ENCODE data around the gene PRKCE.

The PRKCE gene

GRCh38 chr2:45617496-45617895 is 34.0 kb upstream of the PRKCE start:
- DNase-seq (ENCODE audit: low read depth), result no peak
- H3K4me3 ChIP-seq (ENCODE audit: control insufficient read depth, low read depth, low read length), result no peak overlapping the region
- TF ChIP-seq CTCF (conservative IDR thresholded peaks at IDR 0.05; ENCODE audit: control insufficient read depth, insufficient read depth, low read depth, low read length), result no peak

DNA sequence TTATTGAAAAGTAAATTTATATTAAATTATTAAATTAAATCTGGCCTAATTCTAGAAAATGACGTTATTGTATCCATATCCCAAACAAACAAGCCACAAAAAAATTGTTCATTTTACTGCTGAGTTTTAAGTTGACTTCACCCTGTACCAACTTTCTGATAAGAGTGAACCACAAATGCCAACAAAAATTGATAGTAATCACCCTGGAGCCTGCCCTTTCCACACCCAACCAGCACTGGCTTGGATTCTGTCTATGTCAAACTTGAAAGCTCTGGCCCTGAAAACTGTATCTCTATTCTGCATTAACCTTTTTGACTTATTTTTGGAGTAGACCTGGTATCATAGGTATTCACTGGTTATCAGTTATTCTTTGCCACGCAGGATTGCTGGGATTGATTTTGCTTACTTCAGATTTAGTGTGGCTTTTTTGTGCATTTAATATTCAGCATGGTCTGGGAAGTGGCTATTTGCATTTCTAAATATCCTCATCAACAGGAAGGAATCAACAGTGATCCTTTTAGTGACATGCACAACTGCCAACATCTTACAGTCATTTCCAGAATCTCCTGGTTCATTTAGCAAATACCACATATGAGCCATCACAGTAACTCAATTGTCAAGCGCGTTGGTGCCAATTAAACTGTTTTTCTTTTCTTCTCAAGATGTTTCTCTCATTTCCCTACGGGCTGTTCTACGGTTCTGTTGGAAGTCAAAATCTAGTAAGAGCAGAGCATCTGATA is 29.0 kb upstream of the PRKCE start:
- no peak overlapping the region for H3K4me3 ChIP-seq (ENCODE audit: control insufficient read depth, low read depth, low read length)
- no peak for TF ChIP-seq CTCF (conservative IDR thresholded peaks at IDR 0.05; ENCODE audit: control insufficient read depth, insufficient read depth, low read depth, low read length)
- DNase-seq (ENCODE audit: low read depth), result no peak

- H3K4me3 ChIP-seq (ENCODE audit: control insufficient read depth, low read depth, low read length), result no peak overlapping the region
- TF ChIP-seq CTCF (conservative IDR thresholded peaks at IDR 0.05; ENCODE audit: control insufficient read depth, insufficient read depth, low read depth, low read length), result no peak
- DNase-seq (ENCODE audit: low read depth), result no peak
Observed at GRCh38 chr2:45623098-45623497, 28.4 kb upstream of the PRKCE start.

GRCh38 chr2:45625824-45626223 is 25.7 kb upstream of the PRKCE start:
- no peak for DNase-seq (ENCODE audit: low read depth)
- no peak overlapping the region for H3K4me3 ChIP-seq (ENCODE audit: control insufficient read depth, low read depth, low read length)
- no peak for TF ChIP-seq CTCF (conservative IDR thresholded peaks at IDR 0.05; ENCODE audit: control insufficient read depth, insufficient read depth, low read depth, low read length)

DNA sequence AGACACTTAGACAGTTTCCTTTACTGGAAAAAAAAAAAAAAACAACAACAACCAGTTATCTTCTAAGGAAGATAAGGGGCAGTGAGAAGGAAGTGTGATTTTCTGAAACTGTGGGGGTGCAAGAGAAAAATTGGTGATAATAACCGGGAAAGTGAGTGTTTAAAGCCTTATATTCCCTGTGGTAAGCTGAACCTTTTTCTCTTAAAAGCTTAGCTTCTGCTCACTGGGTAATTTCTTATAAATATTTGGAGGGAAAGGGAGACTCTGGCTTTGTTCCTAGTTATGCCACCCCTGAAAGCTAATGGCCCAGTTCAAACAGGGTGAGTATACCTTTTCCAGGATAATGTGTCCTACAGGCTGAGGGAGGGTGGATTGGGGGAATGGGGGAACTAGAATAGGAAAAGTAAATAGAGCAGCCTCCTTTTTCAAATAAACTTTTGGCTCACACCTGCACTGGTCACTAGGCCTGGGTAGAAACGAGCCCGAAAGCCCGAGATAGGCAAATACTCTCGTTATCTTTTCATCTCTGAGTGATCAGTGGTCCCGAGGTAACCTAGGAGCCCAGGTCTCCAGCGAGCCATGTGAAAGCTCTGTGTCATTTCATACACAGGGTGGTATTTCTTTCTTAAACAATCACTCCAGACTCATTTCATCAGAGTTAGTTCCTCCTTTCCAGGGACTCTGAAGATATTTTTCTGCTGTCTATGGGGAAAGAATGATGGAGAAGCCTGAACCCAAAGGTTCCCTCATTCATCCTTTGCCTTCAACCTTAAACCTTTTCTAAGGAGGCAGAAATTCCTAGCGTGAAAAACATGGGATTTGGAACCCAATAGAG is 24.9 kb upstream of the PRKCE start:
- no peak for TF ChIP-seq CTCF (conservative IDR thresholded peaks at IDR 0.05; ENCODE audit: control insufficient read depth, insufficient read depth, low read depth, low read length)
- no peak overlapping the region for H3K4me3 ChIP-seq (ENCODE audit: control insufficient read depth, low read depth, low read length)
- no peak for DNase-seq (ENCODE audit: low read depth)

DNA sequence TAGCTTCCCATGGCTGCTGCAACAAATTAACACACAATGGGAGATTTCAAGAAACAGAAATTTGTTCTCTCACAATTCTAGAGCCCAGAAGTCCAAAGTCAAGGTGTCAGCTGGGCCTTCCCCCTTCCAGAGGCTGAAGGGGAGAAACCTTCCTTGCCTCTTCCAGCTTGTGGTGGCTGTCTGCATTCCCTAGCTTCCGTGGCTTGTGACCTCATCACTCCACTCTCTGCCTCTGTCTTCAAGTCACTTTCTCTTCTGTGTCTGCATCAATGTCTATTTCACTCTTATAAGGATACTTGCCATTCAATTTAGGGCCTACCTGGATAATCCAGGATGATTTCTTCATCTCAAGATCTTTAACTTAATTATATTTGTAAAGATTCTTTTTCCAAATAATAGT is 23.6 kb upstream of the PRKCE start:
- H3K4me3 ChIP-seq (ENCODE audit: control insufficient read depth, low read depth, low read length), result no peak overlapping the region
- TF ChIP-seq CTCF (conservative IDR thresholded peaks at IDR 0.05; ENCODE audit: control insufficient read depth, insufficient read depth, low read depth, low read length), result no peak
- peak; percentile 42 for DNase-seq (ENCODE audit: low read depth)
